Peyer's patch (tissue), 4 donors: ENCODE measurements around the gene TSPAN12. TPM values are rescaled to one million over a fixed set of nuclear protein-coding genes. Genes with fewer than 3 reads are reported as not detected.

Experiments used
- DNase-seq, 3 donors: peaks; one replicate each; pipeline ENCODE4 v3.0.0-alpha.2; 2017 to 2019
- H3K27ac ChIP-seq, 4 donors: fragments of 200-600 bp; sonication (generic); one replicate each; pipeline ENCODE4 v1.5.1; 2016 to 2019
- H3K27me3 ChIP-seq, 2 donors: fragments of 200-600 bp; sonication (generic); one replicate each; pipeline ENCODE4 v1.5.1; 2019
- H3K36me3 ChIP-seq, 3 donors: fragments of 200-600 bp; sonication (generic); one replicate each; pipeline ENCODE4 v1.5.1; 2016 to 2019
- H3K4me1 ChIP-seq, 4 donors: fragments of 200-600 bp; sonication (generic); one replicate each; pipeline ENCODE4 v1.5.1; 2016 to 2019
- H3K4me3 ChIP-seq, 4 donors: fragments of 200-600 bp; sonication (generic); 1 replicate in 3 of 4; 2 replicates in 1 of 4; pipeline ENCODE4 v1.5.1; 2016 to 2019; ENCODE audit warnings: mild to moderate bottlenecking in 1 of 4
- H3K9me3 ChIP-seq, 4 donors: fragments of 200-600 bp; sonication (generic); one replicate each; pipeline ENCODE4 v1.5.1; 2016 to 2019; ENCODE audit warnings: mild to moderate bottlenecking in 1 of 4
- CTCF ChIP-seq, 6 experiments: fragments of 450-650 bp in 4 of 6; fragments of 200-600 bp in 2 of 6; sonication (generic) in 1 of 6; IDR thresholded peaks; one replicate each; pipeline ENCODE4 v1.5.1; 2017 to 2019; ENCODE audit warnings: antibody characterized with exemption in 6 of 6, mild to moderate bottlenecking in 3 of 6, moderate library complexity in 1 of 6
- POLR2A ChIP-seq, 2 donors: fragments of 450-650 bp; IDR thresholded peaks; one replicate each; pipeline ENCODE4 v1.5.1; 2017; ENCODE audit warnings: antibody characterized with exemption in 2 of 2, mild to moderate bottlenecking in 2 of 2, moderate library complexity in 2 of 2
- total RNA-seq, 4 donors: library from RNA; depleted of rRNA; stranded (reverse); fragments of >200 nt; gene quantifications; one replicate each; pipeline ENCODE4 v1.1.0, GENCODE V29; 2016

Gene TSPAN12
- total RNA-seq, 4 donors from 2014 or later: 13.2 to 103 (median 84.6) TPM

GRCh38 chr7:120825576-120825975, 32.4 kb downstream of the TSPAN12 start:
- no peaks in the 10 kb centered on the region for H3K9me3 ChIP-seq
- H3K36me3 ChIP-seq: no peaks in the 10 kb centered on the region
- TF ChIP-seq CTCF (IDR thresholded peaks at IDR 0.05) (no peak), POLR2A (IDR thresholded peaks at IDR 0.05) (no peak)
- no peak overlapping the region for H3K4me3 ChIP-seq
- no peaks in the 10 kb centered on the region for H3K27me3 ChIP-seq
- H3K4me1 ChIP-seq: peaks cover 0 to 5% (median 0%) of the 10 kb centered on the region in 4 donors
- DNase-seq: no peak
- H3K27ac ChIP-seq: no peak overlapping the region

GRCh38 chr7:120825152-120825551, 32.8 kb downstream of the TSPAN12 start:
- Histone ChIP-seq H3K4me1 (peaks cover 0 to 5% (median 0%) of the 10 kb centered on the region in 4 donors), H3K4me3 (no peak overlapping the region), H3K27ac (no peak overlapping the region), H3K9me3 (no peaks in the 10 kb centered on the region), H3K27me3 (no peaks in the 10 kb centered on the region), H3K36me3 (no peaks in the 10 kb centered on the region)
- no peak for DNase-seq
- TF ChIP-seq CTCF (IDR thresholded peaks at IDR 0.05) (no peak), POLR2A (IDR thresholded peaks at IDR 0.05) (no peak)

- peaks cover 0 to 7% (median 0%) of the 10 kb centered on the region in 3 donors for H3K36me3 ChIP-seq
- TF ChIP-seq POLR2A (IDR thresholded peaks at IDR 0.05) (no peak), CTCF (IDR thresholded peaks at IDR 0.05) (peak in 2 of 6 experiments; percentile 5 to 12)
- H3K27ac ChIP-seq: no peak overlapping the region
- no peak for DNase-seq
- H3K9me3 ChIP-seq: no peaks in the 10 kb centered on the region
- no peaks in the 10 kb centered on the region for H3K27me3 ChIP-seq
- H3K4me1 ChIP-seq: no peaks in the 10 kb centered on the region
- H3K4me3 ChIP-seq: no peak overlapping the region
Observed at GRCh38 chr7:120819861-120820260, 38.1 kb downstream of the TSPAN12 start.

GRCh38 chr7:120817851-120818250, 40.1 kb downstream of the TSPAN12 start:
- no peak for DNase-seq
- Histone ChIP-seq H3K4me1 (no peaks in the 10 kb centered on the region), H3K27ac (no peak overlapping the region), H3K27me3 (no peaks in the 10 kb centered on the region), H3K4me3 (no peak overlapping the region), H3K9me3 (no peaks in the 10 kb centered on the region), H3K36me3 (peaks cover 0 to 9% (median 0%) of the 10 kb centered on the region in 3 donors)
- TF ChIP-seq CTCF (IDR thresholded peaks at IDR 0.05) (no peak), POLR2A (IDR thresholded peaks at IDR 0.05) (no peak)

- TF ChIP-seq POLR2A (IDR thresholded peaks at IDR 0.05): no peak
- TF ChIP-seq CTCF (IDR thresholded peaks at IDR 0.05): no peak
- Histone ChIP-seq H3K4me3 (no peak overlapping the region), H3K27me3 (no peaks in the 10 kb centered on the region), H3K27ac (no peak overlapping the region), H3K9me3 (no peaks in the 10 kb centered on the region), H3K4me1 (no peaks in the 10 kb centered on the region), H3K36me3 (peaks cover 0 to 9% (median 0%) of the 10 kb centered on the region in 3 donors)
- DNase-seq: no peak
Observed at GRCh38 chr7:120814253-120814939, 43.5 kb downstream of the TSPAN12 start.
